GM21381 (cell line): ENCODE data around the gene BORCS6.

Source experiments
- ATAC-seq: cut with Tn5 transposase; IDR thresholded peaks from one replicate; pipeline ENCODE4 v1.9.1; 2021; ENCODE audit warnings: mild to moderate bottlenecking, moderate library complexity; ENCODE audit not compliant: unreplicated experiment

The BORCS6 gene

DNA sequence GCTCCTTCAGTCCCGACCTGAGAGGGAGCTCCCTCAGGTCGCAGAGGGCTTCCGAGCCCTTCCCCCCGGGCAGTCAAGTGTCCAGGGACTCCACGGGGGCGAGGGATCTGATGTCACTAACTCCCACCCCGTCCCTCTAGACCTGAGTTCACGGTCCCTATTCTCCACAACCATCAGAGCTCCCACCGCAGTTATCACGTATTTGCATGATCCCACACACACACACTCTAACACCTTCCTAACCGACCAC, 34.1 kb downstream of the BORCS6 start:
- no peak for ATAC-seq

GRCh38 chr17:8155231-8155995, 34.6 kb downstream of the BORCS6 start:
- no peak for ATAC-seq

- no peak for ATAC-seq
These were observed 35.3 kb downstream of the BORCS6 start for GRCh38 chr17:8154608-8155155.

GRCh38 chr17:8153957-8154607, 35.9 kb downstream of the BORCS6 start:
- no peak for ATAC-seq

DNA sequence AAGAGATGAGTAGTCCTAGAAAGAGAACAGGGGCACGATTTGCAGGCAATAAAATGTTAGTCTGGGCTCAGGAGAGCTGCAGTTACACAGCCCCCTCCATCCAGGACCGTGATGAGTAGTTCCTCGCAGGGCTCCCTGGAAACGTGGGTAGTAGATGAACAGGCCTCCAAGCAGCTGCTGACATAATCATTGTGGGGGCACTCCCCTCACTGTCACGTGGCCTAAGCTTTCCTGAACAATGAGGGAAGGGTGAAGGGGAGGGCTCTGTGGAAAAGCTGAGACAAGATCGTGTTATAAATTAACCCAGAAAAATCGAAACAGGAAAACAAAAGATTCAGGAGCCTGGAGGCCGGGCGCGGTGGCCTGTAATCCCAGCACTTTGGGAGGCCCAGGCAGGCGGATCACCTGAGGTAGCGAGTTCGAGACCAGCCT, 36.4 kb downstream of the BORCS6 start:
- no peak for ATAC-seq

GRCh38 chr17:8153031-8153451, 36.9 kb downstream of the BORCS6 start:
- no peak for ATAC-seq

GRCh38 chr17:8152112-8152775, 37.7 kb downstream of the BORCS6 start, which contains the start of gene PER1:
Gene PER1, minus strand, starts transcription at chr17:8152404. Its CDS starts 1,698 bp downstream, at chr17:8150706.
- peak; percentile 20 for ATAC-seq

DNA sequence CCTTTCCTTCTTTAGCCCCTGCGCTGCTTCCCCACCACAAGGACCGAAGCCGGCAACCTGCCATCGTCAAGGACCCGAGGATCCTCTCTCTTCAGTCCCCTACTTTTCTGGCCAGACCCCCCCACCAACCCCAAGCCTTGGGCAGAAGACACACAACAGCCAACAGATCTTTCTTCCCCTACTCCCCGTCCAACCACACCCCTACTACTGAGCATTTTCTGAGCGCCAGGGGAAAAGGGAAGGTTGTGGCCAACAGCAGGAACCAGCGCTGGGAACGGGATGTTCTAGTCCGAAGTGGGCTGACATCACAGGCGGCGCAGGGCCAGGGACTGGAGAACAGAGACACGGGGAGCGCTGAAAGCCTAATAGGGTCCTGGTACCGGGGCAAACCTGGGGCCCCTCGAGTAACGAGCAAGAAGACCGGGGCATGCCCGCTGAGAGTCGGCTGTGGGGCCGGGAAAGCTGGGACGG, 38.3 kb downstream of the BORCS6 start:
- no peak for ATAC-seq

- peak; percentile 41 for ATAC-seq
These were observed 38.8 kb downstream of the BORCS6 start for GRCh38 chr17:8151120-8151640.

- ATAC-seq = no peak
These were observed 39.5 kb downstream of the BORCS6 start for GRCh38 chr17:8150194-8151119.

DNA sequence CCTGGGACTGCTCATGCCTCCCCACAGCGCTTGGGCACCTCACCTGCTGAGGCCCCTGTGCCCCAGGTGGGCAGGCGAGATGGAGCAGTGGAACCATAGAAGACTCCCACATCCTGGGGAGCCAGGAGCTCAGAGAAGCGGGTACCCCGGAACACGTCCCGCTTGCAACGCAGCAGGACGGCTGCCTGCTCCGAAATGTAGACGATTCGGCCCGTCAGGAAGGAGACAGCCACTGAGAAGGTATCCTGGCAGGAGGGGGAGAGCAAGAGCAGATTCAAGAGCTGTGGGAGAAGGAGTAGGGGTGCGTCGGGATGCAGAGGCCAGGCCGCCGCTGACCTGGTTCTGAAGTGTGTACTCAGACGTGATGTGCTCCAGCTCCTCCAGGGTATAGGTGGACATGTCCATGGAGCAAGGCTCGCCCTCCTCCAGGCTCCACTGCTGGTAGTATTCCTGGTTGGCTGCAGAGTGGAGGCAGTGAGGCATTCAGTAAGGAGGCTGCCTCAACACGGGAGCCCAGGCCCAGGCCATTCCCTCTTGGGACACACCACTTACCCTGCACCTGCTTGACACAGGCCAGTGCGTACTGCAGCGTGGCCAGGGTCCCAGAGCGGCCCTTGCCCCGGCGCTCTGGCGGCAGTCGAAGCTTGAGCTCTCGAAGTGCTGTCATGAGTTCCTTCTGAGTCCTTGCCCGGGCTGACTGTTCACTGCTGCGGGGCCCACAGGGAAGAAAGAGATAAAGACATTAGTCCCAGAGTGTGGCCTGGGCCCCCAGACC, 40.4 kb downstream of the BORCS6 start:
- ATAC-seq = no peak

DNA sequence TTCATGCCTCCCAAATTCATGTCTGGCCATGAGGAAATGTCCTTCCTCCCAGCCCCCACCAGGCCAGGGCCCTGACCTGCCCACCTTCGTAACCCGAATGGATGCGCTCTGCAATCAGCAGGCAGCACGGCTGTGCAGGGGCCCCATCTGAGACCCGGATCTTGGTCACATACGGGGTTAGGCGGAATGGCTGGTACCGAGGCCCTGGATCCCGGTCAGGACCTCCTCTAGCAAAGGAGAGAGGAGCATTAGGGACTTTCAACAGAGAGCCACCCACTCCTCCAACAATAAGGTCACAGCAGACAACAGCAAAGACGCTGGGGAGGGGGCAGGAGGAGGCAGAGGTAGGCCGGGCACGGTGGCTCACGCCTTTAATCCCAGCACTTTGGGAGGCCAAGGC, 41.4 kb downstream of the BORCS6 start:
- no peak for ATAC-seq

GRCh38 chr17:8147805-8148404, 42.1 kb downstream of the BORCS6 start:
- no peak for ATAC-seq

GRCh38 chr17:8147141-8147804, 42.7 kb downstream of the BORCS6 start:
- no peak for ATAC-seq

DNA sequence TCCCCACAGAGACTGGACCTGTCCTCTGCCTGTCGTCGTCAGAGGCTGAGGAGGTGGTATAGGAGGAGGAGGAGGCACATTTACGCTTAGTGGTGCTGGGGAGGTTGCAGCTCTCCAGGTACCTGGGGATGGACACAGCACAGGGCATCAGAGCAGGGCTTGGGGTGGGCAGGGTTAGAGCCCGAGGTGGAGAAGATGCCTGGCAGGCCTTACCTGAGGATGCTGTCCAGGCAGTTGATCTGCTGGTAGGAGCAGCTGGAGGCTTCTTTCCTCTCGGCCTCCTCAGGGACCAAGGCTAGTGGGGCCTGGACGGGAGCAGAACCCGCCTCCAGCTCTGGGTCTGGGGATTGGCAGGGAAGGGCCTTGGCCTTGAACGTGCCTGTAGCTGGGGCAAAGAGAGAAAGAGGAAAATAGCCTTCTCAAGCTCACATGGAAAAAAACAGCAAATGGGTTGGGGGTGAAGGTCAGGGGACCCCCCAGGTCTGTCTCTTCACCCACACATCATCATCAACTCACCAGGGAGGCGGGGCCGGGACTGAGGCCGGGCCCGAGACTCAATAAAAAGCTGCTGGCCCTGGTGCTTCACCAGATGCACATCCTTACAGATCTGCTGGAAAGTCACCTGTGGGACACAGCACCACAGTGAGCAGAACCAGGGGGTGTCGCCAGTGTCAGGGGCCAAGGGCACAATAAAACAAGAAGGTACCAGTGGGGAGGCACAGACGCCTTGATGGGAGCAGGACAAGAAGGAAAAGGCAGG, 43.4 kb downstream of the BORCS6 start:
- no peak for ATAC-seq

DNA sequence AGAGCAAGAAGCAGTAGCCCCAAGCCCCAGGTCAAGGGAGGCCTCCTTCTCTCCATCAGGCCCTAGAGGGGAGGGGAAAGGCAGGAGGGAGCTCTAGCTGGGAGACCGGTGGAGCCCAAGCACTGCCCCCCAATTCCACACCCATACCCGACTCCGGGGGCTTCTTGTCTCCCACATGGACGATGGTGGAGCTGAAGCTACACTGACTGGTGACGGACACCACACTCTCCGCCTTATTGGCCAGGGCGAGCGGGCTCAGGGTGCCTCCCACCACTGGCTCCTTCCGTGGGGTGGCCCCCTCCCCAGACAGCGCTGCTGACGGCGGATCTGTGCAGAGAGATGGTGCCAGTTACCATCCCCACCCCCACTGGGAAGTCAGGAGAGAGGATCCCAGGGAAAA, 44.2 kb downstream of the BORCS6 start:
- ATAC-seq = no peak

GRCh38 chr17:8144401-8145231, 45.4 kb downstream of the BORCS6 start:
- no peak for ATAC-seq
